ENCODE measurements around the gene PACC1. TPM values are rescaled to one million over a fixed set of nuclear protein-coding genes. Genes with fewer than 3 reads are reported as not detected.

Gene PACC1
- 10 to 100 TPM; 11.8 to 14.5 (median 13.9) TPM for polyA plus RNA-seq (ENCODE audit: insufficient read length in 4 of 4)

DNA sequence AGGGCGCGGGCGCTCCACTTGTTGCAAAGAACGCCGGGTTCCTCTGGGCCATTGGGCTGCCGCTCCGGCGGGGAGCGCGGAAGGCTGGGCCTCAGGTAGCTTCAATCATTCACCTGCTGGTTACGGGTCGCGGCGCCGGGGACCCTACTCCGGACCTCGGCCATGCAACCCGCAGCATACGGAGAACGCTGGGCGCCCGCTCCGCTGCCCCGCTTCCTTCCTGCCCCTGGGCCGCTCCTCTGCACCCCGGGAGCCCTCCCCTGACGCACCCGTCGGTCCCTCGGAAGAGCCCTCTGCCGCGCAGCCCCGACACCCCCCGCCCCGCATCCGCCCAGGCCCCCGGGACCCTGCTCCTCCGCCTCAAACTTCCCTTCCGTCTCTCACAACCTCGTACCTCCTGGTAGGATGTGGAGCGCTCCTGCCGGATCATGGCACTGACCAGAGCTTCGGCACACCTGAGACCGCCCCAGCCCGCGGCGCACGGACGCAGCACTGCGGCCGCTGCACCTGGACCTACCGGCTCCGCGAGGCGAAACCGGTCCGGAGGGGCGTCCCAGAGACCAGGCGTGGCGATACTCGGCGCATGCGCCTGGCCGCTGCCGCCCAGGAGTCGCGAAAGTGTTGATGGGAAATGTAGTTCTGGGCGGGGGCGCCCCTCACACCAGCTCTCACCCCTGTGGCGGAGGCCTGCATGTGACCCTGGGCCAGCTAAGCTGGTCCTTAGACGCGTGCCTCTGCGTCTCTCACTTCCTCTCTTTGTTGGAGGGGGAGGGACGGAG, at the start of gene PACC1:
PACC1 (minus strand) TSS at position 559 of the 779 bp plus-strand sequence; CDS start at position 430, 129 bp downstream.
- peak; percentile 76 to 80 (median 76) for DNase-seq (ENCODE audit: low read depth in 4 of 4, low spot score in 3 of 4)

DNA sequence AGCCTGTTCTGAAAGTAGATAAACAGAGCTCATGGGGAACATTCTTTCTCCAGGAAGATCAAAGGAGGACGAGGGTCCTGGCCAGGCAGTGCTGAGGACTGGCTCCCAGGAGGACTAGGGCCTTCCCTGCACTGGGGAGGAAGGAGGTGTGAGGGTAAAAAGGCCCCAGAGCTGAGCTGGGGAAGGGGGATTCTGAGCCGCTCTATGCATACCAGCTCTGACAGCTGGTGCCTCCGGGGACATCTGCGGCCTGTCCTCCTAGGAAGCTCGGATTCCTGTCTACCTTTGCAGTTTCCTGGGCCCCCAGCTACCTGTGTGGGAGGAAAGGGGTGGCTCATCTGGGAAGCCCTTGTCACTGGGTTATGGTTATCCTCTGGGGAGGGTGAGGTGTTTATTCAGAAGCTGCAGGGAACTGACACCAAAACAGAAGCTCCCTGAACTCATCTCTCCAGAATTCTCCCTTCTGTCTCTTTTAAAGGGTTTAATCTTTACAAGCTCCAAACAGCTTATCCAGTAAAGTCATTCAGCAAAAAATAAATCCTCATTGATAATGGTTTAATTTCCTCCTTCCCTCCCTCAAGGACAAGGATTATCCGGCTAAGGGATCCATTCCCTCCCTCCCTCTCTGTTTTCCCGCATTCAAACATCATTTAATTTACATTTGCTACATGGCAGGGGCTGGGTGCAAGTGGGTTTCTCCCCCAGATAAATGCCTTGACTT, 49.0 kb upstream of the PACC1 start:
- no peak for DNase-seq (ENCODE audit: low read depth in 4 of 4, low spot score in 3 of 4)

DNA sequence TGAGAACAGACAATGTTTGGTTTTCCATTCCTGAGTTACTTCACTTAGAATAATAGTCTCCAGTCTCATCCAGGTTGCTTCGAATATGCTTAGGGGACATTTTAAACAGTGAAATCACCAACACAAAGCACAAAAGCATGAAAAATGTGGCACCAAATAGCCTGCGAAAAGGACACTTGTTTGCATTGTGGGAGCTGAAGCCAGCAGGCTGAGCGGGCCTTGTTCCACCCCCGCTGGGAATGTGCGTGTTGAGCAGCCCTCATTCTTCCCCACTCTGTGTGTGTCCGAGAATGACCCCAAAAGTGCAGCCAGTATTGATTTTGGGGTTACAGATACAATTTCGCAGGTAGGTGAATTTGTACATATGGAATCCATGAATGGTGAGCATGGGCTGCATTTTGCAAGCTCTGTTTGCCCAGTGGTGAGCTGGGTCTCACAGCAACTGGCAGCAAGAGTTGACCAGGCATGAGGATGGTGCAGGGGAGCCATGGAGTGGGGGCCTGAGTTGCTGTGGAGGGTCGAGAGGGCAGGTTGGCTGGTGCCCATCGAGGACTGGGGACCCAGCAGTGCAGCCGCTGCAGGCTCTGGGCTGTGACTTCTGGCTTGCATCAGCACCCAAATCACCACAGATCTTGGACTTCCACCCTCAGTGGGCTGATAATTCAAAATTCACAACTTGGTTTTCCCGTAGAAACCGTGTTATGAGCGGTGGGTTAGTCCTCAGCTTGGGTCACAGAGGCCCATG, 47.4 kb upstream of the PACC1 start:
- no peak for DNase-seq (ENCODE audit: low read depth in 4 of 4, low spot score in 3 of 4)

DNA sequence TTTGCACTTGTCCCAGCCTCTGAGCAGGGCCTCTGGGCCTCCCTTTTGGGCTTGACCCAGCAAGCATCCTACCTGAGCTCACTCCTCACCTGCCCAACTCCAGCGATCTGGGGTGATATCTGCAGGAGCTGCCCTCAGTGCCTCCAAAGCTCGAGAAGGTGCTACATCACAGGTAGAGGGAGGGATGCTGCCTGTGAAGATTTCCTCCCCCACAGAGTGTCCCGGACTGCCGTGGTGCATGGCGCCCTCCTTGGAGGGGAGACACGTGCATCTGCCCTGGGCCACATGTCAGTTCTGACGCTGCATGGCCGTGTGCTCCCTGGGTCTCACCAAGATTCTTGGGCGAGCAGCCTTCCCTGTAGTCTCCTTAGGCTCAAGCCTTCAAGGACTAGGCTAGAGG, 45.7 kb upstream of the PACC1 start:
- DNase-seq (ENCODE audit: low read depth in 4 of 4, low spot score in 3 of 4), result no peak

DNA sequence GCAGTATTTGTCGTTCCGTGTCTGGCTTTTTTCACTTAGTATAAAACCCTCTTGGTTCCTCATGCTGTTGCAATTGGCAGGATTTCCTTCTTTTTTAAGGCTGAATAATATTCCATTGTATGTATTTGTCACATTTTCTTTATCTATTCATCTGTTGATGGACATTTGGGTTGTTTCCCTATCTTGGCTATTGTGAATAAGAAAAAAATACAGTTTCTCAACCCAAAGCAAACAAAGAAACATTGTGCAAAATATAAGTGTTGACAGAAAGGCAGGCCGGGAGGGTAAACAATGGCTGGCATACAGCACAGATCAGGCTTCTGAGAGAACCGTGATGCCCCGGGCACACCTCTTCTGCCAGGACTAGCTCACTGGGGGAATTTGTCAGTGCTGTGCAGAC, 45.0 kb upstream of the PACC1 start:
- DNase-seq (ENCODE audit: low read depth in 4 of 4, low spot score in 3 of 4), result no peak

DNA sequence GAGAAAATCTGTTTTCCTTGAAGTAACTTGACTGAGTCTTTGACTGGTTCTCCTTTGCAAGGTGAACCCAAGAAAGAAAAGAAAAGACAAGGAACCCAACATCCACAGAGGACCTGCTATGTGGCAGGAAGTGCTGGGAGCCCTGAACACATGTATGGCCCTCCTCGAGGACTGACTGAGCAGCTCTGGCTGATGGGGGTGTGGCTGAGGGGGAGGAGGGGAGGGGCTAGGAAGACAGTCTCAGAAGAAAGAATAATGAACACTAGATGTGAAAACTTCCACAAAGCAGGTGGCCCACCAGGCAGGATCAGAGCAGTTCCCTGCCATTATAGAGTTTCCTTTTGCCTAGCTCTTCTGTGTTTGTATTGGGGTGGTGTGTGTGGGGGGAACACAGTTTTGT, 44.1 kb upstream of the PACC1 start:
- DNase-seq (ENCODE audit: low read depth in 4 of 4, low spot score in 3 of 4), result no peak

DNA sequence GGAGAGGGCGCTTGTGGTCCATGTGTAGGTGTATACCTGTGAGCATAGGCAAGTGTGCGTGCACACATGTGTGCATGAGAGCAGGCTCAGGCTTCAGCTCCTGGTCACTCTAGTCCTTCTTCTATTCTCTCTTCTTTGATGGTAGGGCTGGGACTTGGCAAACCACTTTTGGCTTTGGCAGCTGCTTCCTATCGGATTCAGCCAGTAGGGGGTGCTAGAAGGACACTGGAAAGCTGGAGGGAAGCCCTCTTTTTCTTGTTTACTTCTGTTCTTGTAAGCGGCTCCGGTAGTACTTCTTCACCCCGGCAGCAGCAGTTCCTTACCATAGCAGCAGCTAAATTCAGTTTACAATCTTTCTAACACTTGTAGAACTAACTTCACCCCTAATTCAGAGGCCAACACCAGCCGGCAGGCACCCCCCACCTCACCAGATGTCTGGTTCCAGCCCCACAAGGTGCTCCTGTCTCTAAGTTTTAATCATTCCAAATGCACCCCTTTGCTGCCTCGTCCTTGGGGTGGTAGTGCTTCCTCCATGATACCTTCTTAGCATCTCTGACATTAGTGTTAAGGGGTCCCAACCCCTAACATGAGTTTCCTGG, 43.2 kb upstream of the PACC1 start:
- no peak for DNase-seq (ENCODE audit: low read depth in 4 of 4, low spot score in 3 of 4)

DNA sequence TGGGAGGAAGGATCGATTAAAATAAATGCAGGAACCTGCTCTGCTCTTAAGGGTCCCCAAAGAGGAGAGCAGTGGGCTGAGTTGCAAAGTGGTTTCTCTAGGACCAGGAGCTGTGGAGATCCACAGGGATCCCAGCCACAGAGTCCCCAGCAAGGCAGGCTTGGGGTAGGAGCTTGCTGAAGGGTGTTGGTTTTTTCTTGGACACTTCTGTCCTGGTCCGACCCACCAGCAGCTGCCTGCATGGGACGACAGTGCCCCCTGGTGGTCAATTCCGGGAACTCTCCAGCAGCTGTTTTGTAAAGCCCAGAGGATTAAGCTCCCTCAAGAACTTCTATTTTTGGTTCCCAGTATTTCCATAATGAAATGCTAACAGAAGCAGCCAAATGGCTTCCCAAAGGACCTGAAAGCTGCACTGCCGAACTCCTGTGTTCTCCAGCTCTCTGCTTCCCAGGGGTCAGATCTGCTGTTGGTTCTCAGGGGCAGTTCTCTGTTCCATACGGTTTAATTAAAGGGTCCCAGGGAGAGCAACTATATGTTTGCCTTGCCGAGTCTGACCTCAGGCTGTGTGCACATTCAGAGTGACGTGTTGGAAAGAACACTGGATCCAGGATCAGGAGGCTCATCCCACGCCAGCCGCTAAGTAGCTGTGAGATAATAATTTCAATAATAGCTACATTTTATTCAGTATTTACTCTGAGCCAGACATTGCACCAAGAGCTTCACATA, 41.3 kb upstream of the PACC1 start:
- DNase-seq (ENCODE audit: low read depth in 4 of 4, low spot score in 3 of 4), result peak in 3 of 4 donors; percentile 60 to 64 (median 60)

DNA sequence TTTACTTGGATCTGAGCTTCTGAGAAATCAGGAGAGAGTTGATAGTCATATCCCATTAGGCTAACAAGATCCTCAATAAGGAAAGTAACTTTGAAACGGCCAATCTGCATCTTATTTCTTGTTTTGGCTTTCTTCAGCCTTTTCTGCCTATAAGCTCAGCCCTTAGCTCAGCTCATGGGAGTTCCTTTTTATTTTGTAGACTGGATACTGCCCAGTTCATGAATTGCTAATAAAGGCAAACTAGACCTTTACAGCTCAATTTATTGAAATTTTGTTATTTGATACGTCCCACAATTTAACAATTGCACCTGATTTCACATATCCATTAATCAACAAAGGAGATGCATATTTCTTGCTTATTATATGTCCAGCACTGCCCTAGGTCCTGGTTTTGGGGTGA, 40.7 kb upstream of the PACC1 start:
- DNase-seq (ENCODE audit: low read depth in 4 of 4, low spot score in 3 of 4), result no peak

DNA sequence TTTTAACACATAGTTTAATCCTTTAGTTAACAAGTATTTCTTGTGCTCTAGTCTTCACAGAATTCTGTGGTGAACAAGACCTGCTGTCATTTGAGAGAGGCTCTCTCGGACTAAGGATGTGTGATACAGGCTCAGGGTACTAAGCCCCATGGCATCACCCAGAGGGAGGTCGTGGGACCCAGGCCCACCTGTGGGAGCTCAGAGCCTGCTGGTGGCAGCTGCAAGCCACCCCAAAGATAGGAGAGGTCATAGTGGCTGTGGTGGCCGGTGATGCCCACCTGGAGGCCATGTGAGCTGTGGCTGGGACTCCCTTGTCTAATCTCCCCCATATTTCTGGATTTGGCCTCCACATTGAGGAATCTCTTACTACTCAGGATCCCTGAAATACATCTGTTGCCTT, 40.1 kb upstream of the PACC1 start:
- no peak for DNase-seq (ENCODE audit: low read depth in 4 of 4, low spot score in 3 of 4)

DNA sequence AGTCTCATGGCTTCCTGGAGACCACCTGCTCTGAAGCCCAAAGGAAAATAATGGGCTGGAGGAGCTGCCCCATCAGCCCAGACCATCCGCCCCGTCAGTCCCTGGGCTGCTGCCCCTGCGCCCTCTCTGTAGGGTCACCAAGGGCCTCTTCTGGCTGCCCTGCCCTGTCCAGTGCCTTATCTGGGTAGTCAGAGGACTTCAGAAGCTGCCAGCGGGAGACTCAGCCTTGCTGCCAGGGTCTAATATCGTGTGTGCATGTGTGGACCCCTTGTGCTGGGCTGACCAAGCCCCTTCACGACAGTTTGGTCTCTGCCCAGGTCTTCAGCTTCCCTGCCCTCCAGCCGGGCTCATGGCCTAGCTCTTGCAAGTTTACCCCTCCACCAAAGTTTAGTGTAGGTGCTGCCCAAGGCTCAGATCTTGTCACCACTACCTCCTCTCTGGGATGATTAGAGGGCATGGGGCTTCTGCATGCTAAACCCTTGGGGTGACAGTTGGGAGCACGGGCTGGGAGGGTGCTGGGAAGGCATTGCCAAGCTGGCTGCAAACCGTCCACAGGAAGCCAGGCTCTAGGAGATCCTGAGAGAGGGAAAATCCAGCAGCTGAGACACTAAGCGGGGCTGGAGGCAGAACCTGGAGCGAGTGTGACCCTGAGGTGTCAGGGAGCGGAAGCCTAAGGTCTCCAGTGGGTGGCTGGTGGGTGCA, 38.6 kb upstream of the PACC1 start:
- no peak for DNase-seq (ENCODE audit: low read depth in 4 of 4, low spot score in 3 of 4)

DNA sequence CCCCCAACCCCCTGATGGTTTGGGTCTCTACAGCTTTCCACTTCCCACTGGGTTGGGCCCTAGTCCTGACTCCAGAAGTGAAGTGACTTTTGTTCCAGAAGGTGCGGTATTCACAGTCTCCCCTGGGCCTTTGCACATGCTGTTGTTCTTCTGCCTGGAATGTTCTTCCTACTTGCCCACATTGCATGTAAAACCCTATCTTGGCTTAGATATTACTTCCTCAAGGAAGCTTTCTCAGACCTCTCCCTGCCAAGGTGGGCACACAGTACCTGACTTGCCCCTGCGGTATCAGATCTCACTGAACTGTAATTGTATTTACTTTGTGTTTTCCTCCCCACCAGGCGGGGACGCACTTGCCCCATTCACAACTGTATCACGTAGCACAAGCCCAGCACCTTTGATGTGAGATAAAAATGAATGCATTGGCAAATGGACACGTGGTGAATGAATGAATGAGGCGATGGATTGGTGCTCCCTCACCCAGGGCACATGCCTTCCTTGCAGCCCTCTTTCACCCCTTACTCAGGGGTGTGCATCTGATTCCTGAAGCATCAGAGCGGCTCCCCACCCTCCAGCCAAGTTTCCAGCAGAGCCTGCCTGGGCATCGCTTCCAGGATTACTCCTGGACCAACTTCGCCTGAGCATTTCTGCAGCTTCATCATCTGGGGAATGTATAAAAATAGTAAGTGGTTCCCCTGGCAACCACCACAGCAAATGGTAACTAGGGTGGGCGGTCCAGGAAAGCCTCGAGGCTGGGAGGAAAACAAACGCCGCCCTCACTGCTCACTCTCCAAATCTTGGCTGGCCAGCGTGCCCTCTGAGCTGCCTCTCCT, 37.9 kb upstream of the PACC1 start:
- no peak for DNase-seq (ENCODE audit: low read depth in 4 of 4, low spot score in 3 of 4)

DNA sequence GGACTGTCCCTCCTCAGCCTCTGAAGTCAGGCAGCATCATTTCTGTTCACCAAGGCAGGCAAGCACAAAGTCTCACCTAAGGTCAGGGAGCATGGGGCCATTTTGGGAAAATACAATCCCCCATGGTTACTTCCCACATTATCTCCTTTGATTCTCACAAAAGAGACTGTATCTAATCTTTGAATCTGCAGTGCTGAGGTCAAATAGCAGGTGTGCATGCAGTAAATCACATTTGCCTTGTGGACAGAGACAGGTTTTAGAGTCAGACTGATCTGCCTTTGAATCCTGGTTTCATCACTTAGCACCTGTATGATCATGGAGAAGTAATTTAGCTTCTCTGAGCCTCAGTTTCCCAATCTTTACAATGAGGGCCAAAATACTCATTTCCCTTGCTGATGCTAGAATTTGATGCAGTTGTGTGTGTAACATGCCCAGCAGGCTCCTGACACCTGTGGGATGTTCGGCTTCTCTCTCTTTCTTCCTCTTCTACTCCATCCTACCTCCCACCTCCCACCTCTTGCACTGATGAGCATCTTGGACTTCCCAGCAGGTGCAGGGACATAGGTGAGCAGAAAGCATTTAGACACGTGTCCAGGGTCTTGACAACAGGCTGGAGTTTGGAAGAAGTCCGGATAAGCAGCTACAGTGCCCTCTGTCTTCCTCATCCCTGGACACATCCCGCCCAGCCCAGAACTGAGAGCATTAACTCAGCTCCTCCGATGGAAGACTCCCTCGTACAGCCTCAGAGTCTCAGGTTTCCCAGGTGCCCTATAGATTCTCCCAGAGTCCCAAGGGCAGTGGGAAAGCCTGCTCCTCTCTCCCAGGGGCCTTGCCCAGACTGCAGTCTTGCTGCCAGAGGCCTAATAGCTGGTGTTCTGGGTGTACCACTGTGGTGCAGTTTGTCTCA, 37.0 kb upstream of the PACC1 start:
- no peak for DNase-seq (ENCODE audit: low read depth in 4 of 4, low spot score in 3 of 4)

DNA sequence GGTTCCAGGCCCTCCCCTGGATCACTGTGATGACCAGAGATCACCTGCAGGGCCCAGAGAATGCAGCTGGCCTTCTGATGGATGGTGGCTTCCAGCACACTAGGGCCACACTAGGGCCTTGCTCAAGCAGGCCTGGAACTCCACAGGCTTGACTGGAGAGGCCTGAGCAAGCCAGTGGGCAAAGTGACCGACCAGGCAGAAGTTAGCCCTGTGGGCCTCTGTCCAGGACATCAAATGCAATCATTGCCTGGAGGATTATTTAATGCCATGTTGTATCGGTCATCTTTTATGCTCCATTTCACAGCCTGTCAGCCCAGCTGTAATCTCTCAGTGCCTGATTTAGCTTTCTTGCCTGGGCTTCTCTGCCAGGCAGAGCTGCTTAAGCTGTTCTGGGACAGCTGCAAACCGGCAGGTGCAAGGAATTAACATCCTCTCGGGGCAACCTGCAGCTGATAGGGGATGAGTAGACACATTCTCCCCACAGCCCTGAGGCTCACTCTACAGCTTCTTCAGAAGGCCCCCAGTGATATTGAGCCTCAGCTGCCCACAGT, 35.7 kb upstream of the PACC1 start:
- DNase-seq (ENCODE audit: low read depth in 4 of 4, low spot score in 3 of 4), result no peak

DNA sequence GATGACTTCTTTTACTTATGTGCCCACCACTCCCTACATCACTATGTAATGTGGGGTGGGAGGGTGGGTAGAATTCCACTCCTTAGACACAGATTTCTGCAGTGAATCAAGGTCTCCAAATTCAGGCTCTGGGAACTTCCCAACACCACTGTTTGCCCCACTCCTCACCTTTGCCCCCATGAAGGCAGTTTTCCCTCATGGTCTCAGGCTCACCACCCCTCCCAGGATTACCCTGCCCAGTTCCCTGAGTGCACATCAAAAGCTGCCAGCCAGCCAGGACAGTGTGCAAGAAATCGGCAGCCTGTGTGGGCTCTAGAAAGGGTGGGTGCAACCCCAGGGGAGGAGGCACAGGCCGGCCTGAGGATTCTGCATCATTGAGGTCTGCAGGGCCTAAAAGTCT, 32.8 kb upstream of the PACC1 start:
- DNase-seq (ENCODE audit: low read depth in 4 of 4, low spot score in 3 of 4), result no peak

DNA sequence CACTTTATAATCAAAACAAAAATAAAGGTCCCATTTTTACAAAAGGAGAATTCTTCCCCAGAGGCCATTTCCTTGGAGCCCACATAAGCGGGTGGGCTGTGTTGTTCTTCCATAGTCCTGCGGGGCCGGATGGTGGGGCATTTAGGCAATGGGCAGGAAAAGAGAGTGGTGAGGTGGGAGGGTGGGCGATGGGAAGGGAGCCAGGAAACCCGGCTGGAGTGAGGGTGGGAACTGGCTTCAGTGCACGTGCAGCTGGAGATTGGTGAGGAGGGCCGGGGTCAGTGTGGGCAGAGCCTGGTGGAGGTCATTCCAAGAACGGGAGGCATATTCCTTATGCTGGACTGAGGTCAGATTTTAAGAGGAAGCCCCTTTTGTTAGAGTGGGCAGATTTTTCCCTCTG, 31.6 kb upstream of the PACC1 start:
- DNase-seq (ENCODE audit: low read depth in 4 of 4, low spot score in 3 of 4), result no peak

DNA sequence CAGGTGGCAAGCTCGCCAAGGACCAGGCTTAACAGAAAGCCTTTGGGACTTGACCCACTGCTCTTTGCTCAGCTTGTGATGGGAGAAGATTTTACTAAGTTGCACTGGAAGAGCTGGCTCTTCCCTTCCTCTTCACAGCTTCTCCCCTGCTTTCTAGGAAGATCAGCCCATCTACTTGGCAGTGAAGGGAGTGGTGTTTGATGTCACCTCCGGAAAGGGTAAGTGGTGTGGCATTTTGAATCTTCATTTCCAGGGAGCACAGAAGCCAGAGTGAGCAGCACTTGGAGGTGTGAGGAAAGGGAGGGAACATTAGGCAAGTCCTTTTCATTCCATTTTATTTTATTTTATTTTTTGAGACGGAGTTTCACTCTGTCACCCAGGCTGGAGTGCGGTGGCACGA, 27.7 kb upstream of the PACC1 start:
- DNase-seq (ENCODE audit: low read depth in 4 of 4, low spot score in 3 of 4), result no peak

DNA sequence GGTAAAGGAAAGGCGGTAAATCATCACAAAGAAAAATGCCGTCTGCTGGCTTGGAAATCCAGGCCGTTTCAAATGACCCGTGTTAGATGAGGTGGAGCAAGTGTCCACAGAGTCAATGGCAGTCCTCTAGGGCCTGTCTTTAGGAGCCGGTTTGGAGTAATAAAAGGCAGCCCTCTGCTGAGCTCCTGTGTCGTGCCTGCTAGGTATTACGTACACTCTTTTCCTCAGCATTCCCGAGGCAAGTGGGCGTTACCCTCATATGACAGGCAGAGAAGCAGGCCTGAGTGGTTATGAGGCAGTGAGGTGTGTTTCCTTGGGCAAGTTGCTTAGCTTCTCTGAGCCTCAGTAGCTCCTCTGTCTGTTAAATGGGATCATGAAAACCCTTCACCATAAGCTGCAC, 25.7 kb upstream of the PACC1 start:
- no peak for DNase-seq (ENCODE audit: low read depth in 4 of 4, low spot score in 3 of 4)
